Panc1 (cell line): ENCODE measurements around the gene SOBP. TPM values are rescaled to one million over a fixed set of nuclear protein-coding genes. Genes with fewer than 3 reads are reported as not detected.
A peak's percentile ranks its signal among the peaks of the same experiment; 100 is the strongest.

ENCODE experiments used
- ATAC-seq: fragments of 200-7000 bp; cut with Tn5 transposase; 2 replicates; pipeline ENCODE4 v1.9.1; 2020; ENCODE audit warnings: mild to moderate bottlenecking, moderate library complexity
- BruUV-seq: library from RNA; stranded (reverse); fragments of 400-500 nt; replicated peaks from 2 replicates; lab custom pipeline; 2021; lab: Mats Ljungman, UMichigan
- CTCF ChIA-PET: fragments of 300-600 bp; sonication (Branson Sonifier 250); formaldehyde crosslinking; loops from one replicate; lab custom pipeline; 2022; ENCODE audit warnings: antibody characterized with exemption; lab: Charles Lee
- POLR2A ChIA-PET: fragments of 300-600 bp; sonication (Branson Sonifier 250); formaldehyde crosslinking; loops from one replicate; lab custom pipeline; 2022; ENCODE audit warnings: antibody characterized with exemption; lab: Charles Lee
- DNase-seq: peaks from one replicate; pipeline ENCODE4 v3.0.0-alpha.2; 2010; ENCODE audit warnings: low read depth, low spot score
- H3K27ac ChIP-seq: 2 replicates; pipeline ENCODE4 v1.5.1; 2011; ENCODE audit warnings: mild to moderate bottlenecking, low read length, inconsistent platforms
- H3K27me3 ChIP-seq: fragments of 200-500 bp; sonication (Bioruptor generic); 2 replicates; pipeline ENCODE4 v1.6.0; 2014; ENCODE audit warnings: low read length, inconsistent platforms; ENCODE audit not compliant: control insufficient read depth, insufficient read depth
- H3K36me3 ChIP-seq: fragments of 200-500 bp; sonication (Bioruptor generic); 2 replicates; pipeline ENCODE4 v1.5.1; 2014; ENCODE audit warnings: inconsistent platforms, mild to moderate bottlenecking, low read length, moderate library complexity; ENCODE audit not compliant: control insufficient read depth, insufficient read depth
- H3K4me1 ChIP-seq: 2 replicates; pipeline ENCODE4 v1.5.1; 2011; ENCODE audit warnings: inconsistent platforms, mild to moderate bottlenecking, low read length, moderate library complexity; ENCODE audit not compliant: control insufficient read depth, insufficient read depth
- H3K4me3 ChIP-seq, 2 experiments: 2 replicates each; pipeline ENCODE4 v1.5.1; 2011 to 2012; ENCODE audit warnings: low read depth in 2 of 2, low read length in 2 of 2, mild to moderate bottlenecking in 2 of 2, inconsistent platforms in 1 of 2, moderate library complexity in 1 of 2
- H3K9me3 ChIP-seq: fragments of 200-500 bp; sonication (Bioruptor generic); 2 replicates; pipeline ENCODE4 v1.5.1; 2014; ENCODE audit warnings: low read depth, mild to moderate bottlenecking, inconsistent platforms, low read length, moderate library complexity; ENCODE audit not compliant: control insufficient read depth, insufficient read depth
- CTCF ChIP-seq: fragments of 450-650 bp; IDR thresholded peaks from 2 replicates; pipeline ENCODE4 v1.5.1; 2017; ENCODE audit warnings: mild to moderate bottlenecking
- POLR2AphosphoS5 ChIP-seq: IDR thresholded peaks from 2 replicates; pipeline ENCODE4 v1.6.1; 2012; ENCODE audit warnings: mild to moderate bottlenecking, low read depth, low read length, moderate library complexity
- REST ChIP-seq, 2 experiments: IDR thresholded peaks; 2 replicates each; pipeline ENCODE4 v1.6.1; 2011 to 2012; ENCODE audit warnings: low read depth in 2 of 2, control low read depth in 1 of 2, low read length in 1 of 2, mild to moderate bottlenecking in 1 of 2, moderate library complexity in 1 of 2; ENCODE audit not compliant: insufficient read depth in 1 of 2
- SIN3A ChIP-seq: IDR thresholded peaks from 2 replicates; pipeline ENCODE4 v1.6.1; 2012; ENCODE audit warnings: low read depth, mild to moderate bottlenecking, low read length, moderate library complexity, borderline replicate concordance; ENCODE audit not compliant: insufficient read depth
- TCF7L2 ChIP-seq: IDR thresholded peaks from 2 replicates; pipeline ENCODE4 v1.6.1; 2011; ENCODE audit warnings: mild to moderate bottlenecking, low read depth, low read length, inconsistent platforms
- in situ Hi-C: cut with HindIII; loops from 2 replicates; pipeline ENCODE4 v1.10.0; 2016; ENCODE audit warnings: low sequenced_read_pairs, low pct_unique_long_range_greater_than_20kb
- intact Hi-C: fragments of 100-400 bp; cut with micrococcal nuclease; formaldehyde crosslinking; loops from one replicate; pipeline ENCODE4 v1.10.0; 2022; ENCODE audit not compliant: unreplicated experiment
- total RNA-seq: library from RNA; stranded (reverse); gene quantifications from one replicate; pipeline ENCODE4 v1.2.1, GENCODE V29; 2021; ENCODE audit not compliant: unreplicated experiment

The SOBP gene
- total RNA-seq, 1 experiment from 2014 or later = 9.0 TPM

DNA sequence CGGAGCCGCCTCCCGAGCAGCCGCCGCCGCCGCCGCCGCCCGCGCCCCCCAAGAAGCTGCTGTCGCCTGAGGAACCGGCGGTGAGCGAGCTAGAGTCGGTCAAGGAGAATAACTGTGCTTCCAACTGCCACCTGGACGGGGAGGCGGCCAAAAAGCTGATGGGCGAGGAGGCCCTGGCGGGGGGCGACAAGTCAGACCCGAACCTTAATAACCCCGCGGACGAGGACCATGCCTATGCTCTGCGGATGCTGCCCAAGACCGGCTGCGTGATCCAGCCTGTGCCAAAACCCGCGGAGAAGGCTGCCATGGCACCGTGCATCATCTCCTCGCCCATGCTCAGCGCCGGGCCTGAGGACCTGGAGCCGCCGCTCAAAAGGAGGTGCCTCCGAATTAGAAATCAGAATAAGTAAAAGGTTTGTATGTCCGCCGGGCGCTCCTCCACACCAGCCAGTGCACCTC is 145.2 kb downstream of the SOBP start:
- ChIA-PET POLR2A (no interaction called here), CTCF (interaction anchor here (0.6 kb wide), 1 partner anchor 140 kb away, joined by 3 read pairs; no protein-coding TSS in a partner anchor)
- intact Hi-C loops (no loop called here), in situ Hi-C loops (no loop called here)
- no peaks in the 10 kb centered on the region for H3K4me1 ChIP-seq
- H3K27ac ChIP-seq = no peak overlapping the region
- H3K4me3 ChIP-seq = no peak overlapping the region
- H3K36me3 ChIP-seq = no peaks in the 10 kb centered on the region
- BruUV-seq = no TSS peak
- H3K27me3 ChIP-seq = no peaks in the 10 kb centered on the region; the same call in 1 of the 2 replicates
- TF ChIP-seq TCF7L2 (no peak), CTCF (no peak), REST (IDR thresholded peaks at IDR 0.05; ENCODE audit: insufficient read depth in 1 of 2, low read depth in 2 of 2, low read length in 1 of 2) (no peak), SIN3A (no peak), POLR2AphosphoS5 (no peak)
- DNase-seq = no peak
- H3K9me3 ChIP-seq = no peaks in the 10 kb centered on the region
- no peak for ATAC-seq

GRCh38 chr6:107636486-107636885 is 146.6 kb downstream of the SOBP start:
- Histone ChIP-seq H3K27ac (no peak overlapping the region), H3K9me3 (no peaks in the 10 kb centered on the region), H3K27me3 (no peaks in the 10 kb centered on the region), H3K36me3 (no peaks in the 10 kb centered on the region), H3K4me1 (peaks cover 5% of the 10 kb centered on the region; the same call in 1 of the 2 replicates), H3K4me3 (no peak overlapping the region)
- POLR2A ChIA-PET = interaction anchor here (0.6 kb wide), 1 partner anchor 488 kb away, joined by 7 read pairs; no protein-coding TSS in a partner anchor
- in situ Hi-C loops (no loop called here), intact Hi-C loops (no loop called here)
- no peak for ATAC-seq
- TF ChIP-seq CTCF (peak; percentile 23; the same call in 1 of the 2 replicates), REST (IDR thresholded peaks at IDR 0.05; ENCODE audit: insufficient read depth in 1 of 2, low read depth in 2 of 2, low read length in 1 of 2) (no peak)
- CTCF ChIA-PET = no interaction called here
- BruUV-seq = no TSS peak
- no peak for DNase-seq
